ENCODE results near the gene IL34.

- TF ChIP-seq CTCF (conservative IDR thresholded peaks at IDR 0.05), result no peak
- no peak for TF ChIP-seq ZFX (IDR thresholded peaks at IDR 0.05)
Observed at GRCh38 chr16:70676675-70677498, 30.5 kb downstream of the IL34 start.
